DMS79 (cell line): ENCODE measurements around the gene TES.
"Not testable (repeated sequence)": the region's sequence is repeated elsewhere in the genome, so short reads cannot be mapped to it uniquely, and the experiment has no call there.

Experiments
- DNase-seq: peaks from one replicate; lab custom pipeline; 2025; lab: John Stamatoyannopoulos, UW

The TES gene

GRCh38 chr7:116210345-116211005, at the start of gene TES:
TSS of gene TES (plus strand) at chr7:116210539. CDS start at chr7:116210708, 169 bp downstream.
- DNase-seq: peak; percentile 46

- DNase-seq: no peak
These were observed 48.6 kb upstream of the TES start for GRCh38 chr7:116161728-116162127.

- no peak for DNase-seq
These were observed 48.1 kb upstream of the TES start for GRCh38 chr7:116162254-116162653.

- DNase-seq: no peak
These were observed 47.3 kb upstream of the TES start for GRCh38 chr7:116162992-116163391.

GRCh38 chr7:116164552-116165306, 45.6 kb upstream of the TES start:
- no peak for DNase-seq

GRCh38 chr7:116165717-116166116, 44.6 kb upstream of the TES start:
- DNase-seq: no peak

- no peak for DNase-seq
These were observed 44.2 kb upstream of the TES start for GRCh38 chr7:116166156-116166555.

GRCh38 chr7:116167177-116167576, 43.2 kb upstream of the TES start:
- DNase-seq: no peak

- DNase-seq: no peak
These were observed 41.3 kb upstream of the TES start for GRCh38 chr7:116169060-116169459.

GRCh38 chr7:116170180-116170579, 40.2 kb upstream of the TES start:
- no peak for DNase-seq

- DNase-seq: no peak
These were observed 39.2 kb upstream of the TES start for GRCh38 chr7:116171094-116171493.

GRCh38 chr7:116172353-116172752, 38.0 kb upstream of the TES start:
- no peak for DNase-seq

- peak; percentile 11 for DNase-seq
These were observed 37.0 kb upstream of the TES start for GRCh38 chr7:116173051-116174028.

- not testable (repeated sequence) for DNase-seq
These were observed 35.2 kb upstream of the TES start for GRCh38 chr7:116175095-116175494.

GRCh38 chr7:116176226-116176625, 34.1 kb upstream of the TES start:
- DNase-seq: no peak

- DNase-seq: no peak
These were observed 33.3 kb upstream of the TES start for GRCh38 chr7:116177009-116177408.

- no peak for DNase-seq
These were observed 30.0 kb upstream of the TES start for GRCh38 chr7:116180302-116180701.

GRCh38 chr7:116182023-116182422, 28.3 kb upstream of the TES start:
- no peak for DNase-seq

- no peak for DNase-seq
These were observed 24.9 kb upstream of the TES start for GRCh38 chr7:116185450-116185849.

- no peak for DNase-seq
These were observed 24.4 kb upstream of the TES start for GRCh38 chr7:116185956-116186355.

GRCh38 chr7:116187400-116187799, 22.9 kb upstream of the TES start:
- no peak for DNase-seq

GRCh38 chr7:116193329-116194087, 16.8 kb upstream of the TES start:
- DNase-seq: no peak
